Lower leg skin (tissue), 4 donors: ENCODE results near the gene RPL22. TPM values are rescaled to one million over a fixed set of nuclear protein-coding genes. Genes with fewer than 3 reads are reported as not detected.
A peak's percentile ranks its signal among the peaks of the same experiment; 100 is the strongest.

ENCODE experiments used
- DNase-seq, 2 donors: peaks; one replicate each; pipeline ENCODE4 v3.0.0-alpha.2; 2019; ENCODE audit warnings: low spot score in 2 of 2
- H3K4me3 ChIP-seq: fragments of 200-600 bp; sonication (generic); 2 replicates; pipeline ENCODE4 v1.5.1; 2017; ENCODE audit warnings: mild to moderate bottlenecking, low read depth; ENCODE audit not compliant: poor library complexity, severe bottlenecking
- POLR2A ChIP-seq, 2 donors: fragments of 450-650 bp; IDR thresholded peaks; one replicate each; pipeline ENCODE4 v1.6.1; 2016 to 2017; ENCODE audit warnings: antibody characterized with exemption in 2 of 2, mild to moderate bottlenecking in 1 of 2, moderate library complexity in 1 of 2
- WGBS, 2 donors: methylation state at CpG; one replicate each; pipeline ENCODE4 v1.1.5; 2018; 5-methylcytosine and 5-hydroxymethylcytosine counted together
- intact Hi-C: fragments of 100-400 bp; cut with DNase I; formaldehyde crosslinking; loops from one replicate; pipeline ENCODE4 v1.15.0; 2023; ENCODE audit warnings: low total_unique reads
- total RNA-seq, 4 donors: library from RNA; depleted of rRNA; stranded (reverse); fragments of >200 nt; gene quantifications; one replicate each; pipeline ENCODE4 v1.1.0, GENCODE V29; 2016
- TF ChIP-seq, protein P1 (sequence below), 3 donors: fragments of 450-650 bp; IDR thresholded peaks; one replicate each; pipeline ENCODE4 v1.5.1; 2016; ENCODE audit warnings: antibody characterized with exemption in 3 of 3, mild to moderate bottlenecking in 3 of 3, moderate library complexity in 2 of 3

The RPL22 gene
- total RNA-seq = 100 to 1,000 TPM; 122 to 216 (median 179) TPM

DNA sequence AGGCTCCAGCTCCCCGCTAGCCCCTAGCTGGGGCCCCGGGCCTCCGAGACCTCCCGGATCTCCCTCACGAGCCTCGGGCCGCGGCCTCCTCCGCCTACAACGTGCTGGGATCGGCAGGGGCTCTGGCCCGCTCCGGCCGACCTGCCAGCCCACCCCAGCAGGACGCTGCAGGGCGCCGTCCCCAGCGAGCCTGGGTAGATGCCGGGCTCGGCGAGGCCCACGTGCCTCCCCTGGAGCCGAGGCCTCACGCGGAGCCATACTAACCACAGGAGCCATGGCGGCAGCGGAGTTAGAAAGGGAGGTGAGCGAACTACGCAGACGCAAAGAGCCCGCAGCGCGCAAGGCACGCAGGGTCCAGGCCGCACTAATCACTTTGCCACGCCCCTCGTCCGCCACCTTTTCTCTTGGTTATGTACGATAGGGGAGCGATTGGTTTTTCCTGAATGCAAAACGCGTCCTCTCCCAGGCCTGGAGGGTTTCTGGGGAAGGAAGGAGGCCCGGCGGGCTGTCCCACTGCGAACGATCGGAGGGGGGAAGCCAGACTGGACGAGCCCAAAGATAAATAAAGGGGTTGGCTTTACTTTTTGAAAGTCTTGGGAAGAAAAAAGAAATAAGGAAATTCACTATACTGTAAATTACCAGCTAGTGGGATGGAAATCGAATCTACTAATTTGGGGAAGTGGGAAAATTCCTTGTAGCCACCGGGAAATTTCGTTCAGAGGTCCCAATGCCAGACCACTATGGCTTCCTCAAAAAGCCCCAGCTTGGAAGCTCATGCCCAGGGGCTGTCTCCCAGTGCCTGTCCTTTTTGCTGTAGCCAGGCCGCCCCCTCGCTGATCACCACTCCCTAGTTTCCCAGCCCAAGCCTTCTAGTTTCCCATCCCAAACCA lies at the start of gene RPL22:
TSS of gene RPL22 (minus strand) at position 298 of the 890 bp plus-strand sequence. CDS start at position 276, 22 bp downstream.
- WGBS, 2 donors = 1 to 2% methylated on average over 28 of the region's 53 CpGs
- DNase-seq = peak; percentile 99 to 100
- intact Hi-C loops = no loop called here

DNA sequence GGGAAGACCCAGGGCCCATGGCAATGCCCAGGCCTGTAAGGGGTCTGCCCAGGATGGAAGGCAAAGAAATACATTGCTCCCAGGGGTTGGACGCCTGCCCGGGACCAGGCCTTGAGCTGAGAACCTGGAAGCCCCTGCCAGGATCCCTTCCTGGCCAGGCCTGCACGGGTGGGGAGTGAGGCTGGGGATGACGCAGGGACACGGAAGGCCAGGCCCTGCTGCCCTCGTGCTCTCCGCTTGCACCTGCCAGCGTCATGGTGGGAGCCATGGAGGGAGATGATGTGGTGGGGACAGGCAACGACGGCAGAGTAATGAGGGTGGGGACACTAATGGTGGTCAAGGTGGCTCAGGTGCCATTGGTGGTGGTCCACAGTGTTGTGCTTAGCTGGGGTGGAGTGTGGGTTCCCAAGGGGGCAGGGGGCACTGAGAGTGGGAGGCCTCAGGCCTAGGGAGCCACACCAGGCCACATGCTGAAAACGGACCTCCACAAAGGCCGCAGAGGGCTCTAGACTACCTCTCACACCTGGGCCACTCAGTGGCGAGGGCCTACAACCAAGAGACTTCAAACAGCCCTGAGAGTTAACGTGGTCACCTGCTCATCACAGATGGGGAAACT lies 48.9 kb upstream of the RPL22 start:
- TF ChIP-seq, protein P1, sequence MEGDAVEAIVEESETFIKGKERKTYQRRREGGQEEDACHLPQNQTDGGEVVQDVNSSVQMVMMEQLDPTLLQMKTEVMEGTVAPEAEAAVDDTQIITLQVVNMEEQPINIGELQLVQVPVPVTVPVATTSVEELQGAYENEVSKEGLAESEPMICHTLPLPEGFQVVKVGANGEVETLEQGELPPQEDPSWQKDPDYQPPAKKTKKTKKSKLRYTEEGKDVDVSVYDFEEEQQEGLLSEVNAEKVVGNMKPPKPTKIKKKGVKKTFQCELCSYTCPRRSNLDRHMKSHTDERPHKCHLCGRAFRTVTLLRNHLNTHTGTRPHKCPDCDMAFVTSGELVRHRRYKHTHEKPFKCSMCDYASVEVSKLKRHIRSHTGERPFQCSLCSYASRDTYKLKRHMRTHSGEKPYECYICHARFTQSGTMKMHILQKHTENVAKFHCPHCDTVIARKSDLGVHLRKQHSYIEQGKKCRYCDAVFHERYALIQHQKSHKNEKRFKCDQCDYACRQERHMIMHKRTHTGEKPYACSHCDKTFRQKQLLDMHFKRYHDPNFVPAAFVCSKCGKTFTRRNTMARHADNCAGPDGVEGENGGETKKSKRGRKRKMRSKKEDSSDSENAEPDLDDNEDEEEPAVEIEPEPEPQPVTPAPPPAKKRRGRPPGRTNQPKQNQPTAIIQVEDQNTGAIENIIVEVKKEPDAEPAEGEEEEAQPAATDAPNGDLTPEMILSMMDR (IDR thresholded peaks at IDR 0.05) = no peak
- TF ChIP-seq POLR2A (IDR thresholded peaks at IDR 0.05) = no peak
- WGBS, 2 donors = 78 to 79% methylated on average over 13 to 14 of the region's 14 CpGs
- intact Hi-C loops = loop anchor here (5.0 to 10.0 kb wide), 2 partner anchors 149 to 193 kb away; no protein-coding TSS in a partner anchor
- DNase-seq = no peak
- no peak overlapping the region for H3K4me3 ChIP-seq

More for the DNA sequence above, at the start of gene RPL22:
- TF ChIP-seq POLR2A (IDR thresholded peaks at IDR 0.05) = no peak
- TF ChIP-seq, protein P1 (IDR thresholded peaks at IDR 0.05) = no peak
- peak within 1 kb of the TSS; percentile 99 for H3K4me3 ChIP-seq

DNA sequence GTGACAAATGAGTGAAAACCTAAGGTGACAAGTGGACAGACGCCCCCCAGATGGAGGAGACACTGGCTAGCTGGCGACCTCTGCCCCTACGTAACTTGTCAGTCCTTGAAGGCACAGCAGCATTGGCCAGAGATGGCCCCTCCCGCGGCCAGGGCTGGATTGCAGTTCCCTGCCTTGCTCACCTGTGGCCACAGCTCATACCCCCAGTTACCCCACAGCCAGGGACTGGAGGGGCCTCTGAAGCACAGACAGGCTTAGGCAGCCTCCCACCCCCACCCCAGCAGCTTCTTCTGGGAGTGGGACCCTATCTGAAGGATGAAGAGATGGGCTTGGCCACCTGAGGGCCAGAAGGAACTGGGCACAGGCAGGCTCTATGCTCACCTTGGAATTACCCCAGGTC lies 48.3 kb upstream of the RPL22 start:
- 56 to 73% methylated on average over 5 of the region's 5 CpGs for WGBS, 2 donors
- no peak overlapping the region for H3K4me3 ChIP-seq
- TF ChIP-seq, protein P1 (IDR thresholded peaks at IDR 0.05) = no peak
- no peak for TF ChIP-seq POLR2A (IDR thresholded peaks at IDR 0.05)
- intact Hi-C loops = loop anchor here (2.0 to 10.0 kb wide), 3 partner anchors 99 to 193 kb away; no protein-coding TSS in a partner anchor
- no peak for DNase-seq

DNA sequence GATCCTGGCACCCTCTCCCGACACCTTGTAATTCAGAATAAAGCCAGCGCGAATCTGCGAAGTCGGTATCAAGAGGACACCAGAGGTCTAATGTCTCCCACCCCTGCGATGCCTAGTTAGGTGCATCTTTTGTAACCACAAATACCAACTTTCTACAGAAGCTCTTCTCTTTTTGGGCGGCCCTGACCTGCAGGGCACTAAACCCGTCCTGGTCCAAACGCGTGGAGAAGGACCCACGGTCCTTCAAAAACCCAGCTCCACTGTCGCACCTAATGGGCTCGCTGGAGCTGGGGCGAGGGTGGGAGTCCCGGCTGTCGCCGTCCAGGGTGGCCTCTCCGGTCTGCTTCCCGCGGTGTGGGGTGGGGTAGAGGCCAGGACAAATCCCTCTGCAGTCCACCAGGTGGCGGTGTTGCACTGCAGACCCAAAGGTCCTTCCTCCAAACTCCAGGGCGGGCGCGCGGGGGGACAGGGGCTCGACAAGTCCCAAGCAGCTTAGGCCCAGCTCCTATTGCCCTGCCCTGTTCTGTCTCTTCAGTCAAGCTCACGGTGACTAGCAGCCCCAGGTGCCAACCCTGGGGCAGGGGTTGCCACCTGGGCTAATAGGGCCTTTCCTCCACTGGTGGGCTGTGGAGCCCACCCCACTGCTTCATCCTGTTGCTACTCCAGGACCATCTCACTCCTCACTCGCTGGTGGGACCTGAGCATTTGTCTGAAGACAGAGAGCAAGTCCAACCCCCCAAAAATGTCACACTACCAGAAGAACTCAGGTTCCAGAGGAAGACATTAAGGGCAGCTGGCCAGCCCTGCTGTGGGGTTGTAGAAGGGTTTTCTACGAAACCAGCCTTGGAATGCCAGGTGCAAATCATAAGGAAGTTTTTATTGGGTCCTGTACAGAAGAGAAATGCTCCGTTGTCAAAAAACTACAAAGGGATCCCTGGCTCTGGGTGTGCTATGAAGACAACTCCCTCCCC lies 47.4 kb upstream of the RPL22 start:
- 3 to 5% methylated on average over 29 to 30 of the region's 30 CpGs for WGBS, 2 donors
- intact Hi-C loops = loop anchor here (2.0 to 10.0 kb wide), 3 partner anchors 100 to 192 kb away; no protein-coding TSS in a partner anchor
- H3K4me3 ChIP-seq = no peak overlapping the region
- peak; percentile 75 to 96 for DNase-seq
- TF ChIP-seq POLR2A (IDR thresholded peaks at IDR 0.05) = no peak
- TF ChIP-seq, protein P1 (IDR thresholded peaks at IDR 0.05) = peak in 1 of 3 donors; percentile 82

DNA sequence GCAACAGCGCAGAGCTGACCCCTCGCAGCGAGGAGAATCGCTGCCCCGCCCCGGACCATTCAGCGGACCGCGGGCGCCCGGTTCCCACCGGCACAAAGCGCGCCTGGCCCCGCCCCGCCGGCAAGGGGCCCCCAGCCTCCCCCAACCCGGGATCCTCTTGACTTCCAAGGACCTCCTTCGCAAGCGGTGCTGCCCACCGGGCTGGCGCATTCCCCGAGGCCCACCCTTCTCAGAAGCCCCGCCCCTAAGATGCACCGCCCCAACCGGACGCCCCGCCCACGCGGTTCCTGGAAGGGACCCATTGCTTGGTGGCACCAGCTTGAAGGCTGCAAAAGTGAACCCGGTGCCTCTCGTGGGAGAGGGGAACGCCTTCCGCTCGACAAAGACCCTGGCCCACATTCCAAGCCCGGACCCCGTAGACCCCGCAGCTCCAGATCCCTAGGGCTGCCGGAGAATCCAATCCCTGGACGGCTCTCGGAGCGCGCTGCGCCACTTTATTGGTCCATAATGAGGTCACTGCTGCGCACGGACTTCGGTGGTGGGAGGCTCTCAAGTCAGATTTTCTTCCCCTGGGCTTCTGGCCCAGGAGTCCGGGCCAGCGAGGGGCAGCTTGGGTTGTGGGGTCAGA lies 46.6 kb upstream of the RPL22 start:
- TF ChIP-seq POLR2A (IDR thresholded peaks at IDR 0.05) = no peak
- TF ChIP-seq, protein P1 (IDR thresholded peaks at IDR 0.05) = no peak
- H3K4me3 ChIP-seq = no peak overlapping the region
- DNase-seq = no peak
- intact Hi-C loops = loop anchor here (2.0 to 10.0 kb wide), 3 partner anchors 101 to 191 kb away; no protein-coding TSS in a partner anchor
- 3 to 7% methylated on average over 31 to 38 of the region's 49 CpGs for WGBS, 2 donors
